CD4-positive, alpha-beta T cell treated with Interleukin-17A for 1 hour (primary cell): ENCODE measurements around the gene RNF123.

Experiments used
- DNase-seq: peaks from one replicate; pipeline ENCODE4 v3.0.0-alpha.2; 2020

RNF123 gene

GRCh38 chr3:49659756-49660155 is 29.6 kb upstream of the RNF123 start:
- DNase-seq: no peak

- DNase-seq: no peak
These were observed 28.1 kb upstream of the RNF123 start for GRCh38 chr3:49661281-49661680.

- no peak for DNase-seq
These were observed 27.3 kb upstream of the RNF123 start for GRCh38 chr3:49662021-49662420.

GRCh38 chr3:49662720-49663413 is 26.5 kb upstream of the RNF123 start:
- DNase-seq: no peak

- DNase-seq: no peak
These were observed 25.5 kb upstream of the RNF123 start for GRCh38 chr3:49663831-49664230.

GRCh38 chr3:49664300-49664699 is 25.1 kb upstream of the RNF123 start:
- no peak for DNase-seq

- no peak for DNase-seq
These were observed 23.4 kb upstream of the RNF123 start for GRCh38 chr3:49665822-49666519.

GRCh38 chr3:49666592-49666991 is 22.8 kb upstream of the RNF123 start:
- DNase-seq: no peak

GRCh38 chr3:49667701-49668413 is 21.5 kb upstream of the RNF123 start:
- no peak for DNase-seq

- DNase-seq: no peak
These were observed 21.0 kb upstream of the RNF123 start for GRCh38 chr3:49668414-49668797.

GRCh38 chr3:49668861-49669260 is 20.5 kb upstream of the RNF123 start:
- no peak for DNase-seq

- DNase-seq: no peak
These were observed 20.0 kb upstream of the RNF123 start for GRCh38 chr3:49669352-49669751.

GRCh38 chr3:49670940-49671290 is 18.4 kb upstream of the RNF123 start:
- no peak for DNase-seq

- peak; percentile 81 for DNase-seq
These were observed 17.8 kb upstream of the RNF123 start for GRCh38 chr3:49671291-49672288.

GRCh38 chr3:49673121-49673714 is 16.1 kb upstream of the RNF123 start:
- peak; percentile 6 for DNase-seq

- peak; percentile 97 for DNase-seq
These were observed 15.5 kb upstream of the RNF123 start, which contains the start of gene APEH for GRCh38 chr3:49673715-49674496. Gene APEH (plus strand): TSS chr3:49674351. CDS start chr3:49674402, 51 bp downstream.

GRCh38 chr3:49674497-49674983 is 14.8 kb upstream of the RNF123 start:
- no peak for DNase-seq

- no peak for DNase-seq
These were observed 13.4 kb upstream of the RNF123 start for GRCh38 chr3:49675912-49676311.

- no peak for DNase-seq
These were observed 8.7 kb upstream of the RNF123 start for GRCh38 chr3:49680493-49681231.

GRCh38 chr3:49681232-49681522 is 8.2 kb upstream of the RNF123 start:
- DNase-seq: no peak

- DNase-seq: no peak
These were observed 7.8 kb upstream of the RNF123 start for GRCh38 chr3:49681543-49681942.
